Measurements from ENCODE around the gene UPK1B.
"Not testable (repeated sequence)": the region's sequence is repeated elsewhere in the genome, so short reads cannot be mapped to it uniquely, and the experiment has no call there.

Gene UPK1B

DNA sequence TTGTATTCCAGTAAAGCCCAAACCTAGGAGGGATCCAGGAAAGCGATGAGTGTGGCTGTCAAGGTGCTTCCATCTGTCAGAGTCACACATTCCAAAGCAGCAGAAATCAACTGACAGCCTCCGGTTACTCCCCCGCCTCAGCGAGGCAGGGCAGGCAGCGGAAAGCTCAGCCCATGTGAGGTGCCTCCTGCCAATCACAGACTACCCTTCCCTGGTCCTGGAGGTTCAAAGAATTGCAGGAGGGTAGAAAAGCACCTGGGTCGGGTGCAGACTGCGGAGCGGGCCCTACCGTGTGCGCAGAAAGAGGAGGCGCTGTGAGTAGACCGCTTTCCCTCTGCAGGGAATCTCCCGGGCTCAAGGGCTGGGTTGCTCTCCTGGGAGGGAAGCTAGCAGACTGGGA is at the start of gene UPK1B:
Gene UPK1B (plus strand): TSS at position 274 of the 400 bp plus-strand sequence. CDS start 13,144 bp downstream, outside the sequence.
- no peak for DNase-seq

DNA sequence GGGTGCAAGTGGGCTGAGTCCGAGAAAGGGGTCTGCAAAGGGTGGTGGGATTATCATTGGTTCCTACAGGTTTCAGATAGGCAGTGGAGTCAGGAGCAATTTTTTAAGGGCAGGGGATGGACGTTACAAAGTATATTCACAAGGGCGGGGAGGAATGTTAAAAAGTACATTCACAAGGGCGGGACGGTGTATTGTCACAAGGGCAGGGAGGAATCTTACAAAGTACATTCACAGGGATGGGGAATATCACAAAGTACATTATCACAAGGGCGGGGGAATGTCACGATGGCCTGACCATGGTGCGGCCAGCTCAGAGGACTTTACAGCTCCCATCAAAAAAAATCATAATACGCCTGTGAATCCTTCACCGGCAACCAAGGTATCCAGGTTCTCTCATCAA is 48.1 kb upstream of the UPK1B start:
- DNase-seq, result no peak

GRCh38 chr3:119125742-119126504 is 47.5 kb upstream of the UPK1B start:
- no peak for DNase-seq

- DNase-seq, result not testable (repeated sequence)
Measured at GRCh38 chr3:119130291-119130690, 43.1 kb upstream of the UPK1B start.

DNA sequence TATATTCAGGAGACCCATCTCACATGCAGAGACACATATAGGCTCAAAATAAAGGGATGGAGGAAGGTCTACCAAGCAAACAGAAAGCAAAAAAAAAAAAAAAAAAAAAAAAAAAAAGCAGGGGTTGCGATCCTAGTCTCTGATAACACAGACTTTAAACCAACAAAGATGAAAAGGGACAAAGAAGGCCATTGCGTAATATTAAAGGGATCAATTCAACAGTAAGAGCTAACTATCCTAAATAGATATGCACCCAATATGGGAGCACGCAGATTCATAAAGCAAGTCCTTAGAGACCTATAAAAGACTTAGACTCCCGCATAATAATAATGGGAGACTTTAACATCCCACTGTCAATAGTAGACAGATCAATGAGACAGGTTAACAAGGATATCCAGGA is 41.1 kb upstream of the UPK1B start:
- DNase-seq, result not testable (repeated sequence)

DNA sequence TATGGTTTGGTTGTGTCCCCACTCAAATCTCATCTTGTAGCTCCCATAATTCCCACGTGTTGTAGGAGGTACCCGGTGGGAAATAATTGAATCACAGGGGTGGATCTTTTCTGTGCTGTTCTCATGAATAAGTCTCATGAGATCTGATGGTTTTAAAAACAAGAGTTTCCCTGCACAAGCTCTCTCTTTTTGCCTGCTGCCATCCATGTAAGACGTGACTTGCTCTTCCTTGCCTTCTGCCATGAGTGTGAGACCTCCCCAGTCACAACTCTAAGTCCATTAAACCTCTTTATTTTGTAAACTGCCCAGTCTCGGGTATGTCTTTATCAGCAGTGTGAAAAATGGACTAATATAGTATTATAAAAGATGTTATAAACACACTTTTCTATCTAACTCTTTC is 34.0 kb upstream of the UPK1B start:
- DNase-seq, result not testable (repeated sequence)

DNA sequence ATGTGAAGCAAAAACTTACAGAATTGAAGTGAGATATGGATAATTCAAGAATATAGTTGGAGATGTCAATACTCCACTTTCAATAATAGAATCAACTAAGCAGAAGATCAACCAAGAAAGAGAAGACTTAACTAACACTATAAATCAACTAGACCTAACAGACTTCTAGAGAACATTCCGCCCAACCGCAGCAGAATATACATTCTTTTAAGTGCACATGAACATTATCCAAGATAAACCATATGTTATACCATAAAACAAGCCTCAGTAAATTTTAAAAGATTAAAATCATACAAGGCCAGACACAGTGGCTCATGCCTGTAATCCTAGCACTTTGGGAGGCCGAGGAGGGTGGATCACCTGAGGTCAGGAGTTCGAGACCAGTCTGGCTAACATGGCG is 32.9 kb upstream of the UPK1B start:
- DNase-seq, result no peak

DNA sequence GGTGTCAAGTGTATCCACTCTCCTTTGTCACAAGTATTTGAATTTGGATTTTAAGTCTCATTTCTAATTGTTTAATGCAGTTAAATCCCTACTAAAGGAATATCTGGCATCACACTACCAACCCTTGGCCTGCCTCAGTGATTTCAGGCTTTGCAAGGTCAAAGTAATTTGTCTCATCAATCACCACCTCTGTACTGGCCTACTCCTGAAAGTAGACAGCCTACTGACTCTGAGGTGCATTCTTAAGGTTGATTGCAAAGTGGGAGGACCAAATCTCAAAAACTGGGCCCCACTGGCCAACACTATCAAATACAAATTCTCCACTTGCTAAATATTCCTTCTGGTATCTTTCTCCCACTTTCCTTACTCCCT is 28.3 kb upstream of the UPK1B start:
- DNase-seq, result no peak

- peak in 1 of 2 donors; percentile 31 for DNase-seq
Measured at GRCh38 chr3:119145500-119146167, 27.8 kb upstream of the UPK1B start, which contains the start of gene TEX55. Gene TEX55 (plus strand): TSS chr3:119146165. CDS start chr3:119146190, 25 bp downstream.

DNA sequence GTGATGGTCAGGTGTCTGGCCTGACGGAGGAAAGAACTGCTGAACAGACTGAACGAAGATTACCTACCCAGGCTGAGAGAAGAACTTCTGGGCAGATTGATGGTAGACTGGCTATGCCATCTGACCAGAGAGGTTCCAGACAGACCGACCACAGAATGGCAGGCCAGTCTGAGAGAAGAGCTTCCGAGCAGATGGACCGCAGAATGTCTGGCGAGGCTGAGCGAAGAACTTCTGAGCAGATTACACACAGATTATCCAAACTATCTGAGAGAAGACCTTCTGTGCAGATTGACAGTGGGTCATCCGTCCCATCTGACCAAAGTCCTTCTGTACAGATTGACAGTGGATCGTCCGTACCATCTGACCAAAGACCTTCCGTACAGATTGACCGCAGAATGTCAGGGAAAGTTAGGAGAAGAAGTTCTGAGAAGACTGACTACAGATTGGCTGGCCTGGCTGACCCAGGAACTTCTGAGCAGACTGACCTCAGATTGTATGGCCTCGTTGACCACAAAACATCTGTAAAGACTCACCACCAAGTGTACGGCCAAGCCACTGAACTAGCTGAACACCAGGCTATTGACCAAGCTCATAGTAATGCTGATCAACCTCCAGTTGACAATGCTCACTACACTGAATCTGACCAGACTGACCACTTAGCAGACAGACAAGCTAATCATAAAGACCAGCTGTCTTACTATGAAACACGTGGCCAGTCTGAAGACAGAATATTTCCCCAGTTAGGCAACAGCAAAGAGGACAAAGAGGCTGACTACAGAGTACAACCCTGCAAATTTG is 26.6 kb upstream of the UPK1B start:
- DNase-seq, result no peak

DNA sequence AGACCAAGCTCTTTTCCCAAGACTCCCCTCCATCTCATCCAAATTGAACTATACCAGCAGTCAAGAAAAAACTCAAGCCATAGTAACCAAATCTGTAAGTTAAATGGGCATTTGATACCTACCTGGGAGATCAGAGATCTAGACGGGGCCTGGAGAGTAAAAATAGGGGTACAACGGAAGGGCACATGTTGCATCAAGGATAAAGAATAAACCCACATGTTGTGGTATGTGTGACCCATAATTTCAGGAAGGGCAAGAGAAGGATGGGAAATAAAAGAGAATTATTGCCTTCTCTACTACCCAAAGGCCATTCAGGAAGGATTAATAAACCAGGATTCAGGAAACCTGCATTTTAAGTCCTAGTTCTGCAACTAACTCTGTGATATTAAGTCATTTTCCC is 25.9 kb upstream of the UPK1B start:
- no peak for DNase-seq

GRCh38 chr3:119148493-119149180 is 24.8 kb upstream of the UPK1B start:
- DNase-seq, result no peak

DNA sequence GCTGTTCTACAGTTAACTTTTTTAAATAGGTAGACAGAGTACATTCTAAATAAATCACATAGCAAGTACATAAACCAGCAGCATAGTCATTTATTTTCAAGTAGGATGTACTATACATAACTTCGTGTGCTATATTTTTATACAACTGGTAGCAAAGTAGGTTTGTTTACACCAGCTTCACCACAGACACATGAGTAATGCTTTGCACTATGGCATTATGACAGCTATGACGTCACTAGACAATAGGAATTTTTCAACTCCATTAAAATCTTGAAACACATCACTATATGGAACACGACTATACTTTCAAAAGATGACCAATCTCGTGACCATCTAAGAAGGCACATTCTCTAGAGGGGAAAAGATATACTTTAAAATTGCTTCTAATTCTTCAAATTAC is 23.9 kb upstream of the UPK1B start:
- no peak for DNase-seq

DNA sequence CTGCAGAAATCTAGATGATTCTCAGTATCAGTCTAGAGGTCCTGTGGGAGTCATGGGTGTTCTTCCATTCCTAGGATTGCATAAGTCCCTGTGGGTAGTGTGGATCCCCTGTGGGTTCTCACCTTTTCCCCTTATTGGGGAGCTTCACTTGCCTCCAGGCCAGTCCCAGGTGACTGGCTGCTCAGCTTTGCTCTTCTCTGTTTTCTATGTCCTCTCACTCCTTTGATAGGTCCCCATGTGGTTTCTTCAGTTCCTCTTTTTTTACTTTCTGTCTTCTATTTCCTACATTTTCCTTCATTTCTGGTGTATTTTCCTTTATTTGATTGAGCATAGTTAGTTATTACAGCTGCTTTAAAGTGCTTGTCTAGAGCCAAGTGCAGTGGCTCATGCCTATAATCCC is 16.5 kb upstream of the UPK1B start:
- DNase-seq, result no peak

GRCh38 chr3:119157971-119158370 is 15.4 kb upstream of the UPK1B start:
- no peak for DNase-seq

DNA sequence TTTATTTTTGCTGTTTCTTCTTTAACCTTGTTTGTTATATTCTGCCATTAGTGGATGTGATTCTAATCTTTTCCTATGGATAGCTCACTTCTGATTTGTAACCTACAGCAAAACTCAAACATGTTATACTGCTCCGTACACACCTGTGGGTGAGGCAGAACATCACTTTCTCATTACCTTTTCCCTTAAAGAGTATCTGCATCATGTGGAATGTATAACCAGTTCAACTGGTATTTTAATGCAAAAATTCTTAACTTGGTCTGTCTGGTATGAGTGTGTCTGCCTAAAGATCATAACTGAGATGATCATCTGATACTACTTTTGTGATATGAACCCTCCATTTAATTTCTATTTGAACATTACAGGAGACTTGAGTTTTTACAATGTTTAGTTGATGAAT is 13.0 kb upstream of the UPK1B start:
- DNase-seq, result no peak

- DNase-seq, result no peak
Measured at GRCh38 chr3:119160815-119161214, 12.6 kb upstream of the UPK1B start.

DNA sequence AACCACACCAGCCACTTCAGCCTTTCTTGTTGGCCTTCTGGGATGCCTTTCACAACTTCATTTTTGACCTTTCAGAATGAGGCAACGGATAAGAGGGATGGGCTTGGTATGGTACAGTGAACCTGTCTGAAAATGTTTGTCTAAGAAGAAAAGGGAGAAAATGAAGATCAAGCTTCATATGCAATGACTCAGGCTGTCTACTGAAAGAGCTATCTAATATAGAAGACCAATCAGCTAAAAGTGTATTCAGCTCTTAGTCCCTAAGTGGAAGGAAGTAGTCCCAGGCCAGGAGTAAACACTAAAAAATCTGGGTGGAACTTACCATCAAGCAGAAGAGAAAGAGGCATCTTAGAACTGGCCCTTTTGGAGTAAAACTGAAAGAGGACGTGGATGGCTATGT is 12.2 kb upstream of the UPK1B start:
- no peak for DNase-seq

DNA sequence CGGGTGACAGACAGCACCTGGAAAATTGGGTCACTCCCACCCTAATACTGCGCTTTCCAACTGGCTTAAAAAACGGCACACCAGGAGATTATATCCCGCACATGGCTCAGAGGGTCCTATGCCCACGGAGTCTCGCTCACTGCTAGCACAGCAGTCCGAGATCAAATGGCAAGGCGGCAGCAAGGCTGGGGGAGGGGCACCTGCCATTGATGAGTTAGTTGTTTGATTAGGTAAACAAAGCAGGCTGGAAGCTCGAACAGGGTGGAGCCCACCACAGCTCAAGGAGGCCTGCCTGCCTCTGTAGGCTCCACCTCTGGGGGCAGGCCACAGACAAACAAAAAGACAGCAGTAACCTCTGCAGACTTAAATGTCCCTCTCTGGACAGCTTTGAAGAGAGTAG is 8.7 kb upstream of the UPK1B start:
- DNase-seq, result not testable (repeated sequence)

GRCh38 chr3:119170821-119171220 is 2.6 kb upstream of the UPK1B start:
- DNase-seq, result no peak

DNA sequence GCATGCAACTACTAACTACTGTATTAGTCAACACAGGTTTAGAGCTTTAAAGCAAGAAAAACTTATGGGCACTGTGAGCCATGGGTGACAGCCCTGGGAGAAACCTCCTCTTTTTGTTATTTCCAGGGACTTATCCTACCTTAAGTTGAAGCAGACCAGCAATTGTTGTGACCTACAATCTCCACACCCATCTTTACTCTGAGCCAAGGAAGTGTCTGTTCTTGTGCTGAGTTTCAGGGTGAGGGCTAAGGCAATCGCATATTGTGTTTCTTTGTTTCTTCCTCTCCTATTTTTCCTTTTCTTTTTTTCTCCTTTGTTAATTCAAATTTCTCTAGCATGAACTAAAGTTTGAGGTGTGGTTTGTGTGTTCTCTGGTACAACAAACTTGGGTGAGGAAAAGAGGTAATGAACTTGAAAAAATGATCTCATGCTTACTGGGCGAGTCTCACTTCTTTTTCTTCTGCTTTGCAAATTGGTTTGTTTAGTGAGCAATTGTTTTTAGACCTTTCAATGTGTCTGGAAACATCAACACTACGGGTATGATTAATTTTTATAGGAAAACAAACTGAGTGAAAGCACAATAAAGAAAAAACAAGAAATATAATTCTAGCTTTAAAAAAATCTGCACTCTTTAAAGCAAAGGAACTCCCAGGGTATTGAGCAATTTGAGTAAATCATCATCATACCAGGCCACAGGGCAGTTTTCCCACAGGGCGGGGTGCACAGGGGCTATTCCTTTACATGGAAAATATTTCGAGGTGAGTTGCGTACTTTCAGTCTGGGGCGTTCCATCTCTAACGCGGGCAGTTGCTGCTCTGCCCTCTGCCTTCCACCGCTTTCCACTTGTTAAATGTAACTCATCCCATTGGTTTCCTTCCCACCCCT is 2.7 kb downstream of the UPK1B start:
- no peak for DNase-seq

DNA sequence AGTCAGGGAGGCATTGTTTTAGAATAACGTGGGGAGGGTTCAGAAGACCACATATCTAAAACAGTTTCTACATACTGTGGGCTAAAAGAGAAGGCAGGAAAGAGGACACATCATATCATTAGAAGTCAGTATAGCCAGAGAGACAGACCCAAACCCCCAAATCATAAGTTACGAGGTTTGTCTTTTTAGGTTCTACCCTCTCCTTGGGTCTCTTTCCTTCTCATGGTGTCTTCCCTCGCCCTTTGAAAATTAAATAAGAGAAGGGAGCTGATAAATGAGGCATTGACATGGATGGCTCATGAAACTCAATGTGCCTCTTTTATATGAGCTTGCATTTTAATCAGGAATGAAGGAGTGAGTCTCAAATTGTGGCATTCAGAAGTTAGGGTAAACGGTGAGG is 3.4 kb downstream of the UPK1B start:
- DNase-seq, result no peak
